HEK293T (cell line): ENCODE results near the gene GLRB.

ENCODE experiments used
- BHLHE40 ChIP-seq: fragments of 450-650 bp; IDR thresholded peaks from 2 replicates; pipeline ENCODE4 v1.6.1; 2016; ENCODE audit warnings: mild to moderate bottlenecking, moderate library complexity, borderline replicate concordance
- FOXA1 ChIP-seq: fragments of 450-650 bp; IDR thresholded peaks from 2 replicates; pipeline ENCODE4 v1.6.1; 2016; ENCODE audit warnings: mild to moderate bottlenecking
- NFRKB ChIP-seq: fragments of 450-650 bp; IDR thresholded peaks from 2 replicates; pipeline ENCODE4 v1.6.1; 2016; ENCODE audit warnings: mild to moderate bottlenecking, moderate library complexity
- SP1 ChIP-seq: fragments of 450-650 bp; IDR thresholded peaks from 2 replicates; pipeline ENCODE4 v1.6.1; 2017
- SUZ12 ChIP-seq: fragments of 450-650 bp; IDR thresholded peaks from 2 replicates; pipeline ENCODE4 v1.6.1; 2016; ENCODE audit warnings: mild to moderate bottlenecking

DNA sequence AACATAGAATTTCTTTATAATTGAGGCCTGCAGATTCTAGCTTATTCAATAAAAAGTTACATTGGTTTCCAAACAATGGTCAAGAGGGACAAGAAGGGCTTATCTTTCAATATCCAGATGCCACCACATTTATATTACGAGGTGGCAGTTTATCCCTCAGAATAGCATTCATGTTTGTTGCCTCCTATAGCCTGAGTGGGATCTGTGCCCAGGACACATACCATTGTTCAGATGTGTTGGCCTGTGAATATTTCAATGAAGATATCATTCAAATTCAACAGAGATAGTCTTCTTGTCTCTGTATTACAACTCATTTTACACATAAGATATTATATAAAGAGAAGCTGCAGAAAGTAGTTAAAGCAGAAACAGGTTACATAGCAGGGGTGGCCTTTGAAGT is 20.5 kb downstream of the GLRB start:
- no peak for TF ChIP-seq NFRKB
- TF ChIP-seq SUZ12: no peak
- TF ChIP-seq SP1: no peak
- no peak for TF ChIP-seq BHLHE40
- TF ChIP-seq FOXA1: no peak
